Esophagus muscularis mucosa (tissue), 2 donors: ENCODE results near the gene TMCC2.

Source experiments
- EP300 ChIP-seq: sonication (generic); formaldehyde crosslinking; IDR thresholded peaks from one replicate; pipeline ENCODE4 v1.6.1; 2017; ENCODE audit warnings: antibody characterized with exemption
- POLR2A ChIP-seq: fragments of 450-650 bp; IDR thresholded peaks from one replicate; pipeline ENCODE4 v1.6.1; 2017; ENCODE audit warnings: antibody characterized with exemption, moderate library complexity, mild to moderate bottlenecking, low read depth

GRCh38 chr1:205317311-205317917 lies 89.7 kb downstream of the TMCC2 start:
- no peak for TF ChIP-seq EP300
- TF ChIP-seq POLR2A, result no peak
